NCI-H1436 (cell line): ENCODE results near the gene UBE2Q1.

Experiments used
- DNase-seq: peaks from one replicate; lab custom pipeline; 2025; lab: John Stamatoyannopoulos, UW

Gene UBE2Q1

GRCh38 chr1:154577346-154578057 is 19.0 kb upstream of the UBE2Q1 start:
- DNase-seq, result no peak

DNA sequence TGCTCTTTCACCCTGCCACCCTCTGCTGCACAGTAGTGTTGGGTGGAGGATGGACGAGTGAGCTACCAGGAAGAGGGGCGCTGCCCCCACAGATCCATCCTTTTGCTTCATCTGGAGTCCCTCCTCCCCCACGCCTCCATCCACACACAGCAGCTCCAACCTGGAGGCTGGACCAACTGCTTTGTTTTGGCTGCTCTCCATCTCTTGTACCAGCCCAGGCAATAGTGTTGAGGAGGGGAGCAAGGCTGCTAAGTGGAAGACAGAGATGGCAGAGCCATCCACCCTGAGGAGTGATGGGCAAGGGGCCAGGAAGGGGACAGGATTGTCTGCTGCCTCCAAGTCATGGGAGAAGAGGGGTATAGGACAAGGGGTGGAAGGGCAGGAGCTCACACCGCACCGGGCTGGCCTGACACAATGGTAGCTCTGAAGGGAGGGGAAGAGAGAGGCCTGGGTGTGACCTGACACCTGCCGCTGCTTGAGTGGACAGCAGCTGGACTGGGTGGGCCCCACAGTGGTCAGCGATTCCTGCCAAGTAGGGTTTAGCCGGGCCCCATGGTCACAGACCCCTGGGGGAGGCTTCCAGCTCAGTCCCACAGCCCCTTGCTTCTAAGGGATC is 17.6 kb upstream of the UBE2Q1 start:
- DNase-seq, result no peak

DNA sequence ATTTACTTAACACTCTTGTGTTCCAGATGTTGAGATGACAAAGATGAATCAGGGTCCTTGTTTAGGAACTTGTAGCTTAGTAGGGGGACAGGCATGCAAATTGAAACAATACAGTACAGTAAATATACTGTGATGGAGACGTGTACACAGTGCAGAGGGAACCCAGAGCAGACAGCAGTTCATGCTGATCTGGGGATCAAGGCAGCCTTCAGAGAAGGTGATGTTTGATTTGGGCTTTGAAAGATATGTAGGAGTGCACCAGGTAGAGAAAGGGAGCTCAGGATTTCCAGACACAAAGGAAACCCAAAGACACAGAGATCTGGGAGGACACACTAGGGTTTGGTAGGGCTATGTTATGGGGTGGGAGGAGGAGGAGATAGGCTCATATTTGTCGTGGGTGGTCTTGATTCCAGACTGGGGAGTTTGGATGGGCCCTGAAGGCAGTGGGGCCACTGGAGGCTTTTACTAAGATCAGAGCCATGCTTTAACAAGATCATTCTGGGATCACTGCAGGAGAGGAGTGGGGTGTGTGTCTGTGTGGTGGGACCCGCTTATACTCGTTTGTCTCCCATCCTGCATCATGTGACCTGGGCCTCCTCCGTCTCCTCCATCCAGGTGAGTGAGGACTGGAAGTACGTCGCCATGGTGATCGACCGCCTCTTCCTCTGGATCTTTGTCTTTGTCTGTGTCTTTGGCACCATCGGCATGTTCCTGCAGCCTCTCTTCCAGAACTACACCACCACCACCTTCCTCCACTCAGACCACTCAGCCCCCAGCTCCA is 16.9 kb upstream of the UBE2Q1 start:
- DNase-seq, result no peak

GRCh38 chr1:154574716-154575115 is 16.3 kb upstream of the UBE2Q1 start:
- no peak for DNase-seq

- DNase-seq, result no peak
These were observed 14.7 kb upstream of the UBE2Q1 start for GRCh38 chr1:154573168-154573510.

GRCh38 chr1:154572468-154573167 is 14.2 kb upstream of the UBE2Q1 start:
- DNase-seq, result no peak

GRCh38 chr1:154571964-154572288 is 13.5 kb upstream of the UBE2Q1 start:
- no peak for DNase-seq

- no peak for DNase-seq
These were observed 12.9 kb upstream of the UBE2Q1 start for GRCh38 chr1:154571244-154571963.

DNA sequence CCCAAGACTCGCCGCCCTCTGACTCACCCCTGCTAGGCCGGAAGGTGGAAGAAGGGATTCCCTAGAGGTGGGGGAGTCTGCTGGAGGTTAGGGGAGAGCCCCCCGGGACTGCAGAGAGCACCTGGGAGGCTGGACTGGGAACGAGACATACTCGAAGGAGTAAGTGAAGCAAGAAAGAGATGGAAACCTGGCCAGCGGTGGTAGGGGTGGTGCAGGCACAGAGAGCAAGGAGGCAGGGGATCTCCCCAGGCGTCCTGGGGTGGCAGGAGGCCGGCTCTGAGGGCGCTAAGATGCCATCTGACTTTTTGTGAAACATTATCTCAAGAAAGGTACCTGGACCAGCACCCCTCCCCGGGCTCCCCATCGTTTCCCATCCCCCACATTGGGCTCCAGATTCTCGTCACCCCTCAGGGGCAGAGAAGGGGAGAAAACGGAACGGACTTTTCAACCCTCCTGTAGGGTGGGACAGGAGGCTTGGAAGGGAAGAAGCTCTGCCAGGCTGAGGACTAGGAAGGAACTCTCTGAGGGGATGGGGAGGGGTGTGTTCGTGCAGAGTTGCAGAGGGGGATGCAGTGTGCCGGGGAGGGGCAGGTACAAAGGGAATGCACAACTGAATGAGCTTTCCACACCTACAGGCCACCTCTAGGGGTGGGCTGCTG is 9.8 kb upstream of the UBE2Q1 start:
- no peak for DNase-seq

DNA sequence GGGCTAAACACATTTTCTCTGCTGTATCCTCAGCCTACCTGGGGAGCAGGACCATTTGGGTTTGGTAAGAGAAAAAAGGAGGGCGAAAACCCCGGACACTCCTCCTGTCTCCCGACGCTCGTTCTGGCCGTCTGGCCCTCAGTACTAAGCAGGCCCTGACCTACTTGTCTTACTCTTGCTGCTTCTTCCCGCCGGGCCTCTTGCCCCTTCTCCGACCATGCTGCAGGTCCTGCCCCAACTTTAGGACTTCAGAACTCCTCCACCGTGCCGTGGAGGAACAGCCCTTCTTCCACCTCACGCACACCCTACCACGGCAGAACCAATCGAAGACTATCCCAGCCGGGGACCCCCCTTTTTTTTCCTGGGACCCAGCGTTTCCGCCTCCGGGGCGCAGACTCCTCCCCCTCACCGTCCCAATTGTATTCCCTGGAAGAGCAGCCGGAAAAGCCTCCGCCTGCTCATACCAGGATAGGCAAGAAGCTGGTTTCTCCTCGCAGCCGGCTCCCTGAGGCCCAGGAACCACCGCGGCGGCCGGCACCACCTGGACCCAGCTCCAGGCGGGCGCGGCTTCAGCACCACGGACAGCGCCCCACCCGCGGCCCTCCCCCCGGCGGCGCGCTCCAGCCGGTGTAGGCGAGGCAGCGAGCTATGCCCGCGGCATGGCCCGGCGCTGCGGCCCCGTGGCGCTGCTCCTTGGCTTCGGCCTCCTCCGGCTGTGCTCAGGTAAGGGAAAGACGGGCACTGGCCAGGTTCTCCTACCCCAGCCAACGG is 9.1 kb upstream of the UBE2Q1 start, which contains the start of gene CHRNB2:
Gene CHRNB2 (plus strand): TSS at position 393 of the 771 bp plus-strand sequence. CDS start 267 bp downstream, at position 660.
- peak; percentile 61 for DNase-seq

- DNase-seq, result no peak
These were observed 7.4 kb upstream of the UBE2Q1 start for GRCh38 chr1:154565876-154566275.

GRCh38 chr1:154559466-154560044 is 1.1 kb upstream of the UBE2Q1 start:
- DNase-seq, result peak; percentile 87

GRCh38 chr1:154558720-154559465 is 431 bp upstream of the UBE2Q1 start:
- peak; percentile 98 for DNase-seq

GRCh38 chr1:154557248-154557938 is 1.1 kb downstream of the UBE2Q1 start:
- no peak for DNase-seq

GRCh38 chr1:154556422-154556821 is 2.0 kb downstream of the UBE2Q1 start:
- DNase-seq, result no peak

DNA sequence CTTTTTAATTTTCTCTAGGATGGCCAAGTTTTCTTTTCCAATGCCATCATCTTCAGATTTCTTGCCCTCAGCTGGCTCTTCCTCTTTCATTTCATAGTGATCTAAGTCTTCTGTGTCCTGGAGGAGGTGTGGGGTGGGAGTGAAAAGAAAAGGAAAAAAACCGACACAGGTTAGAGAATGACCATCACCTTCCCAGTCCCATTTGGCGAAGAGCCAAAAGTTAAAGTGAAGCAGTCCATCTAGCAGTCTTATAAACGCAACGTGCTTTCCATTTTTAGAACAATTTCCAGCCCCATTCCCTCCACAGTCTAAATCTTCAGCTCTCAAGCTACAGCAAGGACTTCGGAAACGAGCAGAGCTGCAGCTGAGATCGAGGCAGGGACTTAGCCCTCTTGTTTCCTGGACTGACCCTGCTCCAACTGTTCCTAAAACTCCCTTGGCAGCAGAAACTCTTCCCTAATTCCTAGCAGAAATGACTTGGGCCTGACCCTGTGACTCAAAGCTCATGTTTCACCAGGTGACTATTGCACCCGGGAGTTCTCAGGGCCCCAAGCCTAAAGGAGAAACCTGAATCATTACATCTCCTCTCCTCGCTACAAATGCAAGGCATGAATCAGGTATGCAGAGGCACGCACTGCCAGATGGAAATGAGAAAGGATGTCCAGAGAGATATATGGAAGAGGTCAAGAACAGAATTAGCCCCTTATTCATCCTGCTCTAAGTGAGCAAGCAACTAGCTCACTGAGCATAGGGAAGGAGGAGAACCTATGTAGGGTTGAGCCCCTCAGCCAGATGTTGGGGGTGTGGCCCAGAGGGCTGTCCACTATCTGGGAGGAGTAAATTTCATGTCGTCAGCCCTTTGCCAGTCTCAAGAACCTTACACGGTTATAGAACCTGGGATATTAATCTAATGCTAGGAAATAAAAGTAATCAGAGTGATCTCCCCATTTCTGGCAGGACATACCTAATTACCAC is 5.1 kb downstream of the UBE2Q1 start:
- DNase-seq, result no peak

GRCh38 chr1:154552036-154552435 is 6.4 kb downstream of the UBE2Q1 start:
- DNase-seq, result no peak

GRCh38 chr1:154551474-154551873 is 7.0 kb downstream of the UBE2Q1 start:
- no peak for DNase-seq
